ENCODE measurements around the gene ZNRF1. TPM values are rescaled to one million over a fixed set of nuclear protein-coding genes. Genes with fewer than 3 reads are reported as not detected.

The ZNRF1 gene
- total RNA-seq, 1 experiment from 2014 or later = 10.5 TPM

DNA sequence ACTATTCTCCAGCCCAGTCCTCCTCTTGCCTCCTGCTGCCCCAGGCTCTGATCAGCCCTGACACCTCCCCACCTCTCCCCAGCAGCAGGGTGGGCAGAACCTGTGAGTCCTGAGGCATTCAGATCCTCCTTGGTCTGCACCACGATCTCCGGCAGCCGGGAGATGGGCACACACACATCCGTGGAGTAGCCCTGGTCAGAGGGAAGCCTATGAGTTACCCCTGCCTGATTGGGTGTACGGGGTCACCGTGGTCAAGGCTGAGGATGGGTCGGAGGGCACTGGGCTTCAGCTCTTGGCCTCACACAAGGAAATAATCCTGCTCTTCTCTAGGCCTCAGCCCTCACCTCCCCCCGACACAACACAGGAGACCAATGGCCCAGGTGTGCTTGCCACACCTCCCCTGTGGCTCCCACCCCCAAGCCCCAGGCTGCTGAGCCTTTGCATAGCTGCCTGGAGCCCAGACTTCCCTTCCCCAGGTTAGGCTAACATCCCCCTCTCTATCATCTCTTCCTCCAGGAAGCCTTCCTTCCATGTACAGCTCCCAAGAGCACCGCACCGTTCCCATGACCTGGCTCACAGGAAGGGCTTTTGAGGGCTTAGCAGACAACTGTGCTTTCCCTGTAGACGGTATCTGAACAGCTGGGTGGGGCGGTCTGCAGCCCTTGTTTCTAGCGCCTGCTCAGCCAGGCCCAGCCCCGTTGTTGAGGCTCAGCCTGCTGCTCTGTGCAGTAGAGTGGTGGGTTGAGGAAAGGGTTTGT lies 114.1 kb downstream of the ZNRF1 start:
- ChIA-PET CTCF (interaction anchor here (0.6 to 6.3 kb wide), 9 partner anchors 9 to 403 kb away, joined by 3 to 199 read pairs (median 5); partner anchors contain the start of gene ZNRF1), POLR2A (no interaction called here)
- H3K36me3 Mint-ChIP-seq (ENCODE audit: insufficient read depth, unreplicated experiment) = peaks cover 16% of the 10 kb centered on the region
- TF ChIP-seq, protein P1, sequence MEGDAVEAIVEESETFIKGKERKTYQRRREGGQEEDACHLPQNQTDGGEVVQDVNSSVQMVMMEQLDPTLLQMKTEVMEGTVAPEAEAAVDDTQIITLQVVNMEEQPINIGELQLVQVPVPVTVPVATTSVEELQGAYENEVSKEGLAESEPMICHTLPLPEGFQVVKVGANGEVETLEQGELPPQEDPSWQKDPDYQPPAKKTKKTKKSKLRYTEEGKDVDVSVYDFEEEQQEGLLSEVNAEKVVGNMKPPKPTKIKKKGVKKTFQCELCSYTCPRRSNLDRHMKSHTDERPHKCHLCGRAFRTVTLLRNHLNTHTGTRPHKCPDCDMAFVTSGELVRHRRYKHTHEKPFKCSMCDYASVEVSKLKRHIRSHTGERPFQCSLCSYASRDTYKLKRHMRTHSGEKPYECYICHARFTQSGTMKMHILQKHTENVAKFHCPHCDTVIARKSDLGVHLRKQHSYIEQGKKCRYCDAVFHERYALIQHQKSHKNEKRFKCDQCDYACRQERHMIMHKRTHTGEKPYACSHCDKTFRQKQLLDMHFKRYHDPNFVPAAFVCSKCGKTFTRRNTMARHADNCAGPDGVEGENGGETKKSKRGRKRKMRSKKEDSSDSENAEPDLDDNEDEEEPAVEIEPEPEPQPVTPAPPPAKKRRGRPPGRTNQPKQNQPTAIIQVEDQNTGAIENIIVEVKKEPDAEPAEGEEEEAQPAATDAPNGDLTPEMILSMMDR (IDR thresholded peaks at IDR 0.05; ENCODE audit: unreplicated experiment) = no peak
- peaks cover 33% of the 10 kb centered on the region for H3K4me1 Mint-ChIP-seq (ENCODE audit: insufficient read depth, unreplicated experiment)
- intact Hi-C loops (cut with micrococcal nuclease) = no loop called here
- H3K27me3 Mint-ChIP-seq (ENCODE audit: insufficient read depth, unreplicated experiment) = no peaks in the 10 kb centered on the region
- H3K4me3 Mint-ChIP-seq (ENCODE audit: unreplicated experiment) = no peak overlapping the region
- no peak for DNase-seq (ENCODE audit: unreplicated experiment)
- BruUV-seq (replicated peaks) = no TSS peak
- H3K9me3 Mint-ChIP-seq (ENCODE audit: unreplicated experiment) = no peaks in the 10 kb centered on the region
- H3K27ac Mint-ChIP-seq (ENCODE audit: low read depth, unreplicated experiment) = no peak overlapping the region

DNA sequence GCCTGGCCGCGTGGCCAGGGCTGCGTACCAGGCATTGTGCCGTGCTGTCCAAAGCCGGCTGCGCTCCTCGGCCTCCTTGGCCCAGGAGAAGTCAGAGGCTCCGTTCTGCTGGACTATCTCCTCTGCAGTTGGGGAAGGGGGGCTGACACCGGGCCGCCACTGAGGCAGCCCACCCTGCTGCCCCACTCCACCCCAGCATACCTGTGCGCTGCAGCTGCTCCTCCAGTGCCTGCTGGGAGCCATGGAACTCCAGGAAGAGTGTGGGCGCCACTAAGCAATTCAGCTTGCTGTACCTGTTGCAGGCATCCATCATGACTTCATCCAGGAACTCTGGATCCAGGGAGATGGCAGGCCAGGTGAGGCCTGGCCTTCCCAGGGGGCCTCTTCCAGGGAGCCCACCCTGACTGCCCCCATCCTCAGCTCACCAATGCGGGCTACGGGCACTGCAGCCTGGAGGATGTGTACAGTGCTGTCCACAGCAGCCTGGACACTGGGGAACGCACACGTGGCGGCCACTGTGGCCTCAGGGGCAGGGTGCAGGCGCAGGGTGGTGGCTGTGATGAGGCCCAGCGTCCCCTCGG lies 114.8 kb downstream of the ZNRF1 start:
- H3K4me1 Mint-ChIP-seq (ENCODE audit: insufficient read depth, unreplicated experiment) = peaks cover 27% of the 10 kb centered on the region
- CTCF ChIA-PET = interaction anchor here (0.5 to 6.3 kb wide), 4 partner anchors 8 to 134 kb away, joined by 3 to 199 read pairs (median 16); partner anchors contain the start of gene ZNRF1
- no peaks in the 10 kb centered on the region for H3K27me3 Mint-ChIP-seq (ENCODE audit: insufficient read depth, unreplicated experiment)
- H3K9me3 Mint-ChIP-seq (ENCODE audit: unreplicated experiment) = no peaks in the 10 kb centered on the region
- no peak overlapping the region for H3K4me3 Mint-ChIP-seq (ENCODE audit: unreplicated experiment)
- intact Hi-C loops (cut with micrococcal nuclease) = no loop called here
- BruUV-seq (replicated peaks) = no TSS peak
- POLR2A ChIA-PET = no interaction called here
- no peak for DNase-seq (ENCODE audit: unreplicated experiment)
- peaks cover 11% of the 10 kb centered on the region for H3K36me3 Mint-ChIP-seq (ENCODE audit: insufficient read depth, unreplicated experiment)
- no peak overlapping the region for H3K27ac Mint-ChIP-seq (ENCODE audit: low read depth, unreplicated experiment)
- TF ChIP-seq, protein P1 (IDR thresholded peaks at IDR 0.05; ENCODE audit: unreplicated experiment) = no peak

DNA sequence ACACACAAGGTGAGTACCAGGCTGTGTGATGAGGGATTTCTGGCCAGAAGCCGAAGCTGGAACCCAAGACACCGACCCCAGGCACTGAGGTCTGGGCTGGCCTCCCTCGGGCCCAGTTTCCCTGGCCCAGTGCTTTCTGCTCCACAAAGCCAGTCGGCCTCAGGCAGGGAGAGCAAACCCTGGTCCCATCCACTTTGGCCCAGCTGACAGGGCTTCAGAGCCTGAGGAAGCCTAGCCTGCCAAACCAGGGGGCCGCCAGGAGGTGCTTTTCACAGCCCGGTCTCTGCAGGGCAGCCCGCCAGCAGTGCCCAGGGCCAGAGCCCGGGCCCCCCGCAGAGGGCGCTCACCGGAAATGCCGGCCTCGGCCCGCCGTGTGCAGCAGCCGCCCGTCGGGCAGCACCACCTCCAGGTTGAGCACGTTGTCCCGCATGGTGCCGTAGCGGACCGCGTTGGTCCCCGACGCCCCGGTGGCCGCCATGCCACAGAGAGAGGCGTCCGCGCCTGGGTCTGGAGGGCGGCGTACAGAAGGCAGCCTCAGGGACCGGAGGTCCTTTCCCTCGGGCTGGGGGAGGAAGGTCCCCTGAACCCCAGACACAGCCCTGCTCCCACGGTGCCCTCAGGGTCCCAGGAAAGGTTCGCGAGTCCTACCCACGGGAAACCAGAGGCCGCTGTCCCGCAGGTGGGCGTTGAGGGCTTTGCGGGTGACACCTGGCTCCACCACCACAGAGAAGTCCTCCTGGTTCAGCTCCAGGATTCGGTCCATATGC lies 115.5 kb downstream of the ZNRF1 start:
- CTCF ChIA-PET = interaction anchor here (0.5 to 6.3 kb wide), 2 partner anchors 107 to 119 kb away, joined by 3 to 199 read pairs; partner anchors contain the start of gene ZNRF1
- BruUV-seq (replicated peaks) = no TSS peak
- H3K27ac Mint-ChIP-seq (ENCODE audit: low read depth, unreplicated experiment) = no peak overlapping the region

More for the DNA sequence above, 115.5 kb downstream of the ZNRF1 start:
- H3K27me3 Mint-ChIP-seq (ENCODE audit: insufficient read depth, unreplicated experiment) = no peaks in the 10 kb centered on the region
- POLR2A ChIA-PET = interaction anchor here (0.6 kb wide), 1 partner anchor 9 kb away, joined by 3 read pairs; no protein-coding TSS in a partner anchor
- intact Hi-C loops (cut with micrococcal nuclease) = no loop called here
- peaks cover 19% of the 10 kb centered on the region for H3K4me1 Mint-ChIP-seq (ENCODE audit: insufficient read depth, unreplicated experiment)
- no peak for DNase-seq (ENCODE audit: unreplicated experiment)
- H3K9me3 Mint-ChIP-seq (ENCODE audit: unreplicated experiment) = no peaks in the 10 kb centered on the region
- TF ChIP-seq, protein P1 (IDR thresholded peaks at IDR 0.05; ENCODE audit: unreplicated experiment) = no peak
- H3K4me3 Mint-ChIP-seq (ENCODE audit: unreplicated experiment) = no peak overlapping the region
- H3K36me3 Mint-ChIP-seq (ENCODE audit: insufficient read depth, unreplicated experiment) = peaks cover 12% of the 10 kb centered on the region

Data from MCF 10A (cell line).